Natural killer cell (primary cell): ENCODE results near the gene ACSBG1. TPM values are rescaled to one million over a fixed set of nuclear protein-coding genes. Genes with fewer than 3 reads are reported as not detected.

ENCODE experiments used
- ATAC-seq, 3 donors: fragments of 150-1000 bp in 2 of 3; fragments of 200-7000 bp in 1 of 3; cut with Tn5 transposase; 1 replicate in 1 of 3; 2 replicates in 2 of 3; pipeline ENCODE4 v1.10.0; 2021; ENCODE audit warnings: mild to moderate bottlenecking in 2 of 3, moderate library complexity in 2 of 3
- DNase-seq, 2 donors: peaks; one replicate each; pipeline versions ENCODE4 v3.0.0 to v3.0.0-alpha.2; 2013 to 2021; ENCODE audit warnings: mixed read lengths in 1 of 2
- H3K27ac ChIP-seq: one replicate; pipeline ENCODE4 v1.5.1; 2013; ENCODE audit warnings: mild to moderate bottlenecking, low read length
- H3K27me3 ChIP-seq: one replicate; pipeline ENCODE4 v1.6.1; 2013; ENCODE audit warnings: low read length; ENCODE audit not compliant: control insufficient read depth, insufficient read depth
- H3K36me3 ChIP-seq: one replicate; pipeline ENCODE4 v1.6.1; 2013; ENCODE audit warnings: low read length; ENCODE audit not compliant: control insufficient read depth, insufficient read depth
- H3K4me1 ChIP-seq: one replicate; pipeline ENCODE4 v1.6.1; 2013; ENCODE audit warnings: low read length; ENCODE audit not compliant: control insufficient read depth, insufficient read depth
- H3K4me3 ChIP-seq: one replicate; pipeline ENCODE4 v1.5.1; 2013; ENCODE audit warnings: low read length
- H3K9me3 ChIP-seq: one replicate; pipeline ENCODE4 v1.6.1; 2013; ENCODE audit warnings: low read length; ENCODE audit not compliant: control insufficient read depth, insufficient read depth
- H3K27ac Mint-ChIP-seq, 2 donors: one replicate each; pipeline ENCODE4 v1.8.0; 2022; ENCODE audit warnings: mild to moderate bottlenecking in 2 of 2, mixed read lengths in 2 of 2, moderate library complexity in 1 of 2
- H3K27me3 Mint-ChIP-seq, 2 donors: one replicate each; pipeline ENCODE4 v1.8.0; 2022; ENCODE audit warnings: low read depth in 2 of 2, mixed read lengths in 2 of 2
- H3K36me3 Mint-ChIP-seq: one replicate; pipeline ENCODE4 v1.8.0; 2022; ENCODE audit warnings: mixed read lengths
- H3K4me1 Mint-ChIP-seq, 2 donors: one replicate each; pipeline ENCODE4 v1.8.0; 2022; ENCODE audit warnings: mixed read lengths in 2 of 2
- H3K4me3 Mint-ChIP-seq: one replicate; pipeline ENCODE4 v1.8.0; 2022; ENCODE audit warnings: mild to moderate bottlenecking, moderate library complexity, mixed read lengths
- H3K9me3 Mint-ChIP-seq, 2 donors: one replicate each; pipeline ENCODE4 v1.8.0; 2022; ENCODE audit warnings: mixed read lengths in 2 of 2
- CTCF ChIP-seq: fragments of 200-600 bp; IDR thresholded peaks from one replicate; pipeline ENCODE4 v1.8.0; 2022; ENCODE audit warnings: antibody characterized with exemption
- WGBS: methylation state at CpG from one replicate; pipeline ENCODE4 v1.1.7; 2013; ENCODE audit warnings: missing lambda C conversion rate; ENCODE audit not compliant: insufficient coverage; 5-methylcytosine and 5-hydroxymethylcytosine counted together
- intact Hi-C: fragments of 100-400 bp; cut with micrococcal nuclease; formaldehyde crosslinking; loops from one replicate; pipeline ENCODE4 v1.14.2; 2022
- total RNA-seq, 4 donors: library from RNA; stranded (reverse); fragments of 120-200 nt in 1 of 4; gene quantifications; one replicate each; pipeline versions ENCODE4 v1.2.3 to v1.2.4, GENCODE V29; 2013 to 2022

ACSBG1 gene
- total RNA-seq, 3 donors from 2014 or later (not counting 1 experiment from before 2014, with no cell fraction given): 0.07 TPM; not detected in 2

DNA sequence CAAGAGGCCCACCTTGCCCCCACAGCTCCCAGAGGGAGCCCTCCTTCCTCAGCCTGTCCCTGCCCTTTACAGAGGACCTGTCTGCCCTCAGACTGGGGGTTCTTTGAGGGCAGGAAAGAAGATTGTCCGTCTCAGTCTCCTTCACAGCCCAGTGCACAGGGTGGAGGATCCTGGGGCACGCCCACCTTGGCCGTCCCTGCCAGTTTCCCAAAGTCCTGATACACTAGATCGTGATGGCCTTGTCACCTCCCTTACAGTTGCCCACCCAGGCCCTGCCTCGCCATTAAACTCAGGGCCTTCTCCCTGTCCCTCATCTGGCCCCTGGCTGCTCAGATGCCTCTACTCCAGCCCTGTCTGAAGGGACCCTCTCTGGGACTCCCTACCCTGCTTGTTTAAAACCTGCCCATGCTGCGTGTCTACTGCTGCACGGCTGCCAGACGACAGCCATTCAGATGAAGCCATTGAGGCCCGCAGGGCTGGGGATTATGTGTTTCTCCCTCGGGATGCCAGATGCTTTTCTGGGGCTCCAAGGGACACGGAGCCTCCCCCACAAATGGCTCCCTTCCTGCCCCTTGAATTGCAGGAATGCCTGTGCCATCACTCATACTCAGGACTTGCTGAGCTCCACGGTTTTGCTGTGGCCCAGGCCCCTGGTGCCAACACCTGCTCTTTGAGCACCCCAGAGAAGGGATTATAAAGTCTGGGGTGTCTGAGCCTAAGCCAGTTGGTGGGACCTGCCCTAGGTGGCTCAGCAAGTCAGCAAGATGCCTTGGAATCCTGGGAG, 27.8 kb downstream of the ACSBG1 start:
- Histone ChIP-seq H3K4me1 (no peaks in the 10 kb centered on the region), H3K27ac (no peak overlapping the region), H3K27me3 (no peaks in the 10 kb centered on the region), H3K36me3 (no peaks in the 10 kb centered on the region), H3K9me3 (no peaks in the 10 kb centered on the region), H3K4me3 (no peak overlapping the region)
- H3K4me3 Mint-ChIP-seq: no peak overlapping the region
- TF ChIP-seq CTCF: no peak
- H3K27me3 Mint-ChIP-seq: no peaks in the 10 kb centered on the region
- H3K9me3 Mint-ChIP-seq: no peaks in the 10 kb centered on the region
- intact Hi-C loops: no loop called here
- 83% methylated on average over 12 of the region's 12 CpGs for WGBS
- H3K27ac Mint-ChIP-seq: no peak overlapping the region
- ATAC-seq: no peak
- H3K36me3 Mint-ChIP-seq: no peaks in the 10 kb centered on the region
- DNase-seq: no peak
- no peaks in the 10 kb centered on the region for H3K4me1 Mint-ChIP-seq

GRCh38 chr15:78205856-78206255, 28.5 kb downstream of the ACSBG1 start:
- 90% methylated on average over 10 of the region's 10 CpGs for WGBS
- intact Hi-C loops: no loop called here
- Mint-ChIP-seq H3K4me3 (no peak overlapping the region), H3K36me3 (no peaks in the 10 kb centered on the region), H3K9me3 (no peaks in the 10 kb centered on the region), H3K27me3 (peaks cover 0 to 2% of the 10 kb centered on the region in 2 donors), H3K4me1 (no peaks in the 10 kb centered on the region), H3K27ac (no peak overlapping the region)
- DNase-seq: no peak
- ATAC-seq: no peak
- no peak for TF ChIP-seq CTCF
- H3K27ac ChIP-seq: no peak overlapping the region
- H3K4me1 ChIP-seq: no peaks in the 10 kb centered on the region
- no peaks in the 10 kb centered on the region for H3K36me3 ChIP-seq
- H3K9me3 ChIP-seq: no peaks in the 10 kb centered on the region
- H3K27me3 ChIP-seq: no peaks in the 10 kb centered on the region
- H3K4me3 ChIP-seq: no peak overlapping the region

DNA sequence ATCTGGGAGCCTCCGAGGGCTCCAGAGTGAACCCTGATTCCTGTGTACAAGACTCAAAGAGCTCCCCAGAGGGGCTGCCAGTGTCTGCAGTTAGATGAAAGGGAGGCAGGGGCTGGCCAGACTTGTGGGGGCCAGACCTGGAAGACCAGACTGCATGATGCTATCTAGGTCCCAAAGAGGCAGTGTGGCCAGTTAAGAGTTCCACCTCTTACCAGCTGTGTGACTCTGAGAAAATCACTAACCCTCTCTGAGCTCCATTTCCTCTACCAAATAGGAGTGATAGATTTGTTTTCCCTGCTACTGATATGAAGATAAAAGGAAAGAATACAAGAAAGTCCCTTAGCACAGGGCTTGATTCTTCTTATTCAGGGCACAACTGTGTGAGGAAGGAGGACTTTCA, 29.0 kb downstream of the ACSBG1 start:
- no peaks in the 10 kb centered on the region for H3K4me1 Mint-ChIP-seq

More for the DNA sequence above, 29.0 kb downstream of the ACSBG1 start:
- Mint-ChIP-seq H3K9me3 (no peaks in the 10 kb centered on the region), H3K36me3 (no peaks in the 10 kb centered on the region), H3K27me3 (peaks cover 0 to 2% of the 10 kb centered on the region in 2 donors), H3K4me3 (no peak overlapping the region), H3K27ac (no peak overlapping the region)
- TF ChIP-seq CTCF: no peak
- Histone ChIP-seq H3K4me3 (no peak overlapping the region), H3K27ac (no peak overlapping the region), H3K9me3 (no peaks in the 10 kb centered on the region), H3K4me1 (no peaks in the 10 kb centered on the region), H3K27me3 (no peaks in the 10 kb centered on the region), H3K36me3 (no peaks in the 10 kb centered on the region)
- no peak for ATAC-seq
- intact Hi-C loops: no loop called here
- DNase-seq: no peak
- WGBS: 93% methylated on average over 1 of the region's 1 CpG
